ENCODE measurements around the gene DDIT4. TPM values are rescaled to one million over a fixed set of nuclear protein-coding genes. Genes with fewer than 3 reads are reported as not detected.

The DDIT4 gene
- total and polyA plus RNA-seq, 2 of the 8 experiments (the other 6 are each of a cell fraction or from before 2014, with no cell fraction given), result 47.4 to 108 TPM

DNA sequence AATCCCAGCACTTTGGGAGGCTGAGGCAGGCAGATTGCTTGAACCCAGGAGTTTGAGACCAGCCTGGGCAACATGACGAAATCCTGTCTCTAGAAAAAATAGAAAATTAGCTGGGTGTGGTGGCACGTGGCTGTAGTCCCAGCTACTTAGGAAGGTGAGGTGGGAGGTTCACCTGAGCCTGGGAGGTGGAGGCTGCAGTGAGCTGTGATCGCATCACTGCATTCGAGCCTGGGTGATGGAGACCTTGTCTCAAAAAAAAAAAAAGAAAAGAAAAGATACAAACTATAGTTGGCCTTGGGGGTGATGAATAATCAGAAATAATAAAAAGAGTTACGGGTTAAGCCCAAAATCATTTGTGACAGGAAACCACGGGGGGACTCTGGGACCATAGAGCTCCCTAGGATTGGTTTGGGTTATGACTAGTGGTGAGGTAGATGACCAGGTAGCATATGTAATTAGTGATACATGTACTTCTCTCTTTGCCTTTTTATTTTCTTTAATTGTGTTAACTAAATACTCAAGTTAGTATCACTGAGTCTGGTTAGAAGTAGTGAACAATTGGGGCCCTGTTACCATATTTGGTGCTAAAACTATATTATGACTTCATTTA is 47.2 kb upstream of the DDIT4 start (continued):
- TF ChIP-seq, protein P1, sequence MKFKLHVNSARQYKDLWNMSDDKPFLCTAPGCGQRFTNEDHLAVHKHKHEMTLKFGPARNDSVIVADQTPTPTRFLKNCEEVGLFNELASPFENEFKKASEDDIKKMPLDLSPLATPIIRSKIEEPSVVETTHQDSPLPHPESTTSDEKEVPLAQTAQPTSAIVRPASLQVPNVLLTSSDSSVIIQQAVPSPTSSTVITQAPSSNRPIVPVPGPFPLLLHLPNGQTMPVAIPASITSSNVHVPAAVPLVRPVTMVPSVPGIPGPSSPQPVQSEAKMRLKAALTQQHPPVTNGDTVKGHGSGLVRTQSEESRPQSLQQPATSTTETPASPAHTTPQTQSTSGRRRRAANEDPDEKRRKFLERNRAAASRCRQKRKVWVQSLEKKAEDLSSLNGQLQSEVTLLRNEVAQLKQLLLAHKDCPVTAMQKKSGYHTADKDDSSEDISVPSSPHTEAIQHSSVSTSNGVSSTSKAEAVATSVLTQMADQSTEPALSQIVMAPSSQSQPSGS (IDR thresholded peaks at IDR 0.05; ENCODE audit: low read length), result no peak
- TF ChIP-seq, protein P2, sequence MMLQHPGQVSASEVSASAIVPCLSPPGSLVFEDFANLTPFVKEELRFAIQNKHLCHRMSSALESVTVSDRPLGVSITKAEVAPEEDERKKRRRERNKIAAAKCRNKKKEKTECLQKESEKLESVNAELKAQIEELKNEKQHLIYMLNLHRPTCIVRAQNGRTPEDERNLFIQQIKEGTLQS (IDR thresholded peaks at IDR 0.05; ENCODE audit: insufficient read depth, low read depth, low read length), result no peak
- TF ChIP-seq CHD1 (IDR thresholded peaks at IDR 0.05; ENCODE audit: low read depth, low read length) (no peak), SIN3A (conservative IDR thresholded peaks at IDR 0.05 in 1 of 2, IDR thresholded peaks at IDR 0.05 in 1 of 2; ENCODE audit: low read depth in 1 of 2, low read length in 2 of 2) (no peak), CTBP2 (IDR thresholded peaks at IDR 0.05; ENCODE audit: borderline replicate concordance, insufficient read depth, insufficient read length, low read length) (no peak)

Data from H1 (cell line).